IMR-90 (cell line): ENCODE data around the gene VDAC2. TPM values are rescaled to one million over a fixed set of nuclear protein-coding genes. Genes with fewer than 3 reads are reported as not detected.
A peak's percentile ranks its signal among the peaks of the same experiment; 100 is the strongest.

Experiments used
- ATAC-seq: fragments of 200-7000 bp; cut with Tn5 transposase; 2 replicates; pipeline ENCODE4 v1.9.1; 2020; ENCODE audit warnings: low read depth, mild to moderate bottlenecking, moderate library complexity
- BruUV-seq: library from RNA; stranded (reverse); fragments of 400-500 nt; replicated peaks from 2 replicates; lab custom pipeline; 2021; lab: Mats Ljungman, UMichigan
- CTCF ChIA-PET: fragments of 300-600 bp; formaldehyde crosslinking; extraction: SDS; loops from one replicate; lab custom pipeline; 2021; ENCODE audit warnings: antibody characterized with exemption; lab: Yijun Ruan, JAX
- POLR2A ChIA-PET: fragments of 300-600 bp; sonication (Branson Sonifier 250); formaldehyde crosslinking; loops from one replicate; lab custom pipeline; 2022; ENCODE audit warnings: antibody characterized with exemption; ENCODE audit not compliant: unreplicated experiment; lab: Charles Lee
- DNase-seq: peaks from one replicate; pipeline ENCODE4 v3.0.0; 2013
- H2AFZ ChIP-seq: replicated peaks from 2 replicates; pipeline ENCODE3; 2013; ENCODE audit warnings: low read length, mild to moderate bottlenecking; ENCODE audit not compliant: poor library complexity
- H2AK5ac ChIP-seq: 2 replicates; pipeline ENCODE4 v1.6.1; 2013; ENCODE audit warnings: low read depth, low read length, inconsistent platforms
- H2AK9ac ChIP-seq: replicated peaks from 2 replicates; pipeline ENCODE3; 2013; ENCODE audit warnings: mild to moderate bottlenecking, low read depth, low read length, moderate library complexity; ENCODE audit not compliant: poor library complexity
- H2BK120ac ChIP-seq: 2 replicates; pipeline ENCODE4 v1.6.1; 2013; ENCODE audit warnings: low read depth, low read length, inconsistent platforms
- H2BK15ac ChIP-seq: 3 replicates; pipeline ENCODE4 v1.6.1; 2013; ENCODE audit warnings: low read depth, low read length, inconsistent platforms
- H2BK20ac ChIP-seq: 2 replicates; pipeline ENCODE4 v1.6.1; 2013; ENCODE audit warnings: low read depth, mild to moderate bottlenecking, inconsistent platforms, low read length, moderate library complexity
- H2BK5ac ChIP-seq: 2 replicates; pipeline ENCODE4 v1.6.1; 2013; ENCODE audit warnings: mild to moderate bottlenecking, low read depth, low read length, inconsistent platforms; ENCODE audit not compliant: poor library complexity, severe bottlenecking
- H3K14ac ChIP-seq: replicated peaks from 2 replicates; pipeline ENCODE4 v1.6.1; 2013; ENCODE audit warnings: low read depth, low read length, inconsistent platforms
- H3K18ac ChIP-seq: 2 replicates; pipeline ENCODE4 v1.6.1; 2013; ENCODE audit warnings: low read depth, low read length, control low read depth
- H3K23ac ChIP-seq: 2 replicates; pipeline ENCODE4 v1.6.1; 2013; ENCODE audit warnings: low read depth, low read length, inconsistent platforms
- H3K27ac ChIP-seq: 2 replicates; pipeline ENCODE4 v1.5.1; 2013; ENCODE audit warnings: mild to moderate bottlenecking, control low read depth, low read length; ENCODE audit not compliant: insufficient read depth
- H3K27me3 ChIP-seq: 2 replicates; pipeline ENCODE4 v1.6.1; 2013; ENCODE audit warnings: low read length; ENCODE audit not compliant: control insufficient read depth, insufficient read depth
- H3K36me3 ChIP-seq: 2 replicates; pipeline ENCODE4 v1.6.1; 2013; ENCODE audit warnings: low read length, mixed read lengths; ENCODE audit not compliant: control insufficient read depth, insufficient read depth
- H3K4ac ChIP-seq: 2 replicates; pipeline ENCODE4 v1.6.1; 2013; ENCODE audit warnings: low read depth, low read length, inconsistent platforms
- H3K4me1 ChIP-seq: 2 replicates; pipeline ENCODE4 v1.6.1; 2013; ENCODE audit warnings: low read length, mixed read lengths; ENCODE audit not compliant: control insufficient read depth, insufficient read depth
- H3K4me2 ChIP-seq: 2 replicates; pipeline ENCODE4 v1.6.1; 2013; ENCODE audit warnings: low read depth, mild to moderate bottlenecking, control low read depth, low read length, moderate library complexity
- H3K4me3 ChIP-seq: 2 replicates; pipeline ENCODE4 v1.5.1; 2013; ENCODE audit warnings: low read depth, mild to moderate bottlenecking, control low read depth, low read length, moderate library complexity; ENCODE audit not compliant: insufficient read depth
- H3K56ac ChIP-seq: 2 replicates; pipeline ENCODE4 v1.6.1; 2013; ENCODE audit warnings: low read length, inconsistent platforms; ENCODE audit not compliant: insufficient read depth; ENCODE audit errors: extremely low read depth
- H3K79me1 ChIP-seq, 2 experiments: 2 replicates each; pipeline ENCODE4 v1.6.1; 2013; ENCODE audit warnings: low read length in 2 of 2, inconsistent platforms in 1 of 2, low read depth in 1 of 2
- H3K9ac ChIP-seq: 2 replicates; pipeline ENCODE4 v1.6.1; 2013; ENCODE audit warnings: low read depth, low read length, control low read depth
- H3K9me1 ChIP-seq: 2 replicates; pipeline ENCODE4 v1.6.1; 2013; ENCODE audit warnings: low read length, inconsistent platforms; ENCODE audit not compliant: insufficient read depth
- H3K9me3 ChIP-seq: 2 replicates; pipeline ENCODE4 v1.6.1; 2013; ENCODE audit warnings: low read length; ENCODE audit not compliant: control insufficient read depth, insufficient read depth
- H4K20me1 ChIP-seq: 2 replicates; pipeline ENCODE4 v1.6.1; 2013; ENCODE audit warnings: low read length, inconsistent platforms; ENCODE audit not compliant: insufficient read depth
- H4K5ac ChIP-seq: 2 replicates; pipeline ENCODE4 v1.6.1; 2013; ENCODE audit warnings: mild to moderate bottlenecking, low read depth, low read length, control low read depth
- H4K8ac ChIP-seq, 2 experiments: 2 replicates each; pipeline ENCODE4 v1.6.1; 2013; ENCODE audit warnings: low read depth in 2 of 2, low read length in 2 of 2, control low read depth in 1 of 2, inconsistent platforms in 1 of 2
- H4K91ac ChIP-seq: 2 replicates; pipeline ENCODE4 v1.6.1; 2013; ENCODE audit warnings: low read depth, low read length, inconsistent platforms; ENCODE audit not compliant: insufficient read depth
- CEBPB ChIP-seq: IDR thresholded peaks from 2 replicates; pipeline ENCODE4 v1.6.1; 2012; ENCODE audit warnings: low read depth, low read length, improper control_type of control experiment
- CHD1 ChIP-seq: IDR thresholded peaks from 2 replicates; pipeline ENCODE4 v1.6.1; 2012; ENCODE audit warnings: low read depth, low read length, improper control_type of control experiment
- ELK1 ChIP-seq: fragments of 150-350 bp; IDR thresholded peaks from 2 replicates; pipeline ENCODE4 v1.6.1; 2016; ENCODE audit warnings: low read depth, mild to moderate bottlenecking, low read length, moderate library complexity, borderline replicate concordance
- FOS ChIP-seq: fragments of 150-350 bp; IDR thresholded peaks from 2 replicates; pipeline ENCODE4 v1.6.1; 2016; ENCODE audit warnings: low read depth, low read length
- NFE2L2 ChIP-seq: fragments of 150-350 bp; IDR thresholded peaks from 2 replicates; pipeline ENCODE4 v1.6.1; 2016; ENCODE audit warnings: low read depth, mild to moderate bottlenecking, low read length
- POLR2A ChIP-seq: IDR thresholded peaks from 2 replicates; pipeline ENCODE4 v1.6.1; 2012; ENCODE audit warnings: mild to moderate bottlenecking, low read depth, low read length
- RAD21 ChIP-seq: IDR thresholded peaks from 2 replicates; pipeline ENCODE4 v1.6.1; 2012; ENCODE audit warnings: low read length, improper control_type of control experiment
- WGBS, 2 experiments: methylation state at CpG; one replicate each; pipeline versions ENCODE4 v1.1.5 to v1.1.7; 2013; ENCODE audit warnings: missing lambda C conversion rate in 2 of 2; ENCODE audit not compliant: insufficient read length in 1 of 2; ENCODE audit errors: extremely low coverage in 2 of 2; 5-methylcytosine and 5-hydroxymethylcytosine counted together
- dilution Hi-C: fragments of 300-500 bp; cut with HindIII; formaldehyde crosslinking; loops from one replicate; pipeline ENCODE4 v1.14.3; 2018; ENCODE audit warnings: low sequenced_read_pairs; ENCODE audit not compliant: unreplicated experiment
- in situ Hi-C: fragments of 300-500 bp; cut with MboI; formaldehyde crosslinking; loops from 3 replicates; pipeline ENCODE4 v1.14.3; 2019; ENCODE audit warnings: low sequenced_read_pairs, inconsistent platforms, mixed read lengths
- intact Hi-C: fragments of 100-400 bp; cut with micrococcal nuclease; formaldehyde crosslinking; loops from 2 replicates; pipeline ENCODE4 v1.10.0; 2022
- polyA plus RNA-seq, 3 experiments: library from polyadenylated mRNA; depleted of rRNA; stranded (reverse); fragments of >200 nt; gene quantifications; 2 replicates each; pipeline ENCODE4 v1.2.3, GENCODE V29; 2012; ENCODE audit warnings: low replicate concordance in 1 of 3
- total RNA-seq: library from RNA; depleted of rRNA; stranded (reverse); fragments of >200 nt; gene quantifications from 2 replicates; pipeline ENCODE4 v1.2.3, GENCODE V29; 2012

Gene VDAC2
- total and polyA plus RNA-seq, 2 of the 4 experiments (the other 2 are of a cell fraction), result 122 to 139 TPM

- Histone ChIP-seq H4K5ac (no peak overlapping the region; the same call in 1 of the 2 replicates), H4K8ac (peak overlapping the region in 1 of 2 experiments; percentile 20; a peak in 1 of 4 replicates), H2BK120ac (peak overlapping the region; percentile 90), H3K4me1 (peaks cover 12% of the 10 kb centered on the region), H3K4me2 (peak overlapping the region; percentile 55; the same call in 1 of the 2 replicates), H2AK5ac (no peak overlapping the region), H2BK20ac (peak overlapping the region; percentile 76; the same call in 1 of the 2 replicates), H4K20me1 (no peaks in the 10 kb centered on the region), H4K91ac (no peak overlapping the region), H3K56ac (no peak overlapping the region), H2AFZ (no peak overlapping the region), H3K4ac (0 out of 2 replicates have a peak overlapping the region, but pooled peaks have one; percentile 77), H2BK5ac (peak overlapping the region; percentile 84), H2BK15ac (peak overlapping the region; percentile 78; the same call in 1 of the 3 replicates), H3K79me1 (no peaks in the 10 kb centered on the region), H3K36me3 (no peaks in the 10 kb centered on the region), H3K4me3 (no peak overlapping the region), H3K9me1 (peaks cover 10% of the 10 kb centered on the region), H3K23ac (no peak overlapping the region), H3K14ac (no peak overlapping the region), H3K9ac (no peak overlapping the region), H3K27ac (peak overlapping the region; percentile 66), H3K27me3 (no peaks in the 10 kb centered on the region), H3K18ac (no peak overlapping the region), H3K9me3 (peaks cover 2% of the 10 kb centered on the region; the same call in 1 of the 2 replicates), H2AK9ac (no peak overlapping the region)
- no TSS peak for BruUV-seq
- dilution Hi-C loops, result no loop called here
- in situ Hi-C loops, result no loop called here
- DNase-seq, result peak; percentile 89
- TF ChIP-seq RAD21 (no peak), FOS (peak; percentile 84), CHD1 (no peak), CEBPB (peak; percentile 93), POLR2A (no peak), ELK1 (no peak), NFE2L2 (no peak)
- ChIA-PET CTCF (no interaction called here), POLR2A (no interaction called here)
- intact Hi-C loops, result no loop called here
- peak; percentile 79 for ATAC-seq
- WGBS, 2 experiments, result 13% methylated on average over 3 of the region's 5 CpGs; no CpG with 5 or more reads in 1 of the 2 experiments
Measured at GRCh38 chr10:75266945-75267344, 56.3 kb downstream of the VDAC2 start.
